HG03520 (cell line): Measurements from ENCODE around the gene CNOT3.
"Not testable (repeated sequence)": the region's sequence is repeated elsewhere in the genome, so short reads cannot be mapped to it uniquely, and the experiment has no call there.

Experiments
- ATAC-seq: cut with Tn5 transposase; IDR thresholded peaks from one replicate; pipeline ENCODE4 v1.9.1; 2021; ENCODE audit warnings: mild to moderate bottlenecking, moderate library complexity; ENCODE audit not compliant: unreplicated experiment

The CNOT3 gene

GRCh38 chr19:54165222-54165621, 27.7 kb downstream of the CNOT3 start:
- ATAC-seq: no peak

GRCh38 chr19:54168174-54168917, 30.8 kb downstream of the CNOT3 start:
- ATAC-seq: no peak

GRCh38 chr19:54169149-54169740, 31.7 kb downstream of the CNOT3 start:
- no peak for ATAC-seq

- not testable (repeated sequence) for ATAC-seq
These were observed 34.3 kb downstream of the CNOT3 start for GRCh38 chr19:54171736-54172431.

- ATAC-seq: no peak
These were observed 35.2 kb downstream of the CNOT3 start, which contains the start of gene TMC4 for GRCh38 chr19:54172471-54173358. TMC4 (minus strand) TSS chr19:54173160; CDS start chr19:54173117, 43 bp downstream.

GRCh38 chr19:54173359-54173699, 35.8 kb downstream of the CNOT3 start:
- ATAC-seq: no peak

- no peak for ATAC-seq
These were observed 36.6 kb downstream of the CNOT3 start for GRCh38 chr19:54173951-54174834.

GRCh38 chr19:54178581-54179261, 41.2 kb downstream of the CNOT3 start:
- ATAC-seq: no peak

- ATAC-seq: no peak
These were observed 41.8 kb downstream of the CNOT3 start for GRCh38 chr19:54179262-54179852.

GRCh38 chr19:54179921-54180461, 42.4 kb downstream of the CNOT3 start:
- ATAC-seq: no peak

GRCh38 chr19:54180691-54181091, 43.1 kb downstream of the CNOT3 start:
- no peak for ATAC-seq

GRCh38 chr19:54181894-54182293, 44.3 kb downstream of the CNOT3 start:
- not testable (repeated sequence) for ATAC-seq

GRCh38 chr19:54183431-54183830, 45.9 kb downstream of the CNOT3 start:
- no peak for ATAC-seq

GRCh38 chr19:54186351-54186750, 48.8 kb downstream of the CNOT3 start:
- ATAC-seq: no peak

GRCh38 chr19:54186934-54187381, 49.4 kb downstream of the CNOT3 start:
- no peak for ATAC-seq

GRCh38 chr19:54188215-54188871, 50.8 kb downstream of the CNOT3 start:
- ATAC-seq: no peak

GRCh38 chr19:54189145-54189734, 51.7 kb downstream of the CNOT3 start, which contains the start of gene MBOAT7:
MBOAT7 (minus strand) TSS chr19:54189580; CDS start chr19:54188508, 1,072 bp downstream.
- peak; percentile 12 for ATAC-seq
